Astrocyte of the cerebellum (primary cell): Measurements from ENCODE around the gene LAMC3.

Experiments used
- DNase-seq: peaks from one replicate; pipeline ENCODE4 v3.0.0-alpha.2; 2011; ENCODE audit warnings: low read depth
- H3K4me3 ChIP-seq: 2 replicates; pipeline ENCODE4 v1.5.1; 2011; ENCODE audit warnings: mild to moderate bottlenecking, low read depth, low read length, moderate library complexity
- in situ Hi-C: cut with HindIII; loops from 2 replicates; pipeline ENCODE4 v1.10.0; 2017; ENCODE audit warnings: low sequenced_read_pairs
- TF ChIP-seq, protein P1 (sequence below): IDR thresholded peaks from 2 replicates; pipeline ENCODE4 v1.5.1; 2012; ENCODE audit warnings: low read length, low read depth, moderate library complexity, mild to moderate bottlenecking; ENCODE audit errors: missing control alignments

The LAMC3 gene

DNA sequence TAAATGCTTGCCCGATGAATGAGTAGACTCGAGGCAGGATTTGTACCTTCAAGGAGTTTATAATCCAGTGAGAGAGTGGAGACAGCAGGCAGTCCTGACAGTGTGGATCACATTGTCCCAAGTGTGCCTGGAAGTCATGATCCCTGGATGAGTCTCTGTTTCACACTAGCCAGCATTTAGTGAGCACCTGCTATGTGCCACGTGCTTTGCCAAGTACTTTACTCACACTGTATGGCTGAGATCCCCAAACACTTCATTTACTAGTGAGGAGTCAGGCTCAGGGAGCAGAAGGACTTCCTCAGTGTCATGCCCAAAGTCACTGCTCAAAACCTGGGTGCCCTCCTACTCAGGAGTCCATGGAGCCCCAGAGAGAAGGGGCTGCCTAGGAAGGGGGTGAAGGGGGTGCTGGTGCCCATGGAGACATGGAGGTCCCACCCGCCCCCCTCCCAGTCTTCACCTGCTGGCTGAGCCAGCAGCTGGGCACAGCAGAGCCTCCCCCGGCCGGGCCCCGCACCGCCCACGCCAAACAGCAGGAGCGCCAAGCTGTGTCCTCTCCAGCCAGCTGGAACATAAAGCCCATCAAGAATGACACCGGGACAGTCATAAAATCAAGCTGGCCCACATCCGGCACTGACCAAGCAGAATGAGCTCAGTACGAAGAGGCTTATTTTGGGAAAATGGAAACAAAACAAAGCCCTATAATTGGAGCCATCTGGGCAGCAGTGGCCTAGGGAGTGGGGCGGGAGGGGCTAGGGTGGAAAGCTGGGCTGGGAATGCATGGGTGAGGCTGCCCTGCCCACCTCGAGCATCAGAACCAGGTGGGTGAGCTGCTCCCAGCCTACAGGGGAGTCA is 10.6 kb downstream of the LAMC3 start:
- no peak overlapping the region for H3K4me3 ChIP-seq
- in situ Hi-C loops = no loop called here
- DNase-seq = no peak
- TF ChIP-seq, protein P1, sequence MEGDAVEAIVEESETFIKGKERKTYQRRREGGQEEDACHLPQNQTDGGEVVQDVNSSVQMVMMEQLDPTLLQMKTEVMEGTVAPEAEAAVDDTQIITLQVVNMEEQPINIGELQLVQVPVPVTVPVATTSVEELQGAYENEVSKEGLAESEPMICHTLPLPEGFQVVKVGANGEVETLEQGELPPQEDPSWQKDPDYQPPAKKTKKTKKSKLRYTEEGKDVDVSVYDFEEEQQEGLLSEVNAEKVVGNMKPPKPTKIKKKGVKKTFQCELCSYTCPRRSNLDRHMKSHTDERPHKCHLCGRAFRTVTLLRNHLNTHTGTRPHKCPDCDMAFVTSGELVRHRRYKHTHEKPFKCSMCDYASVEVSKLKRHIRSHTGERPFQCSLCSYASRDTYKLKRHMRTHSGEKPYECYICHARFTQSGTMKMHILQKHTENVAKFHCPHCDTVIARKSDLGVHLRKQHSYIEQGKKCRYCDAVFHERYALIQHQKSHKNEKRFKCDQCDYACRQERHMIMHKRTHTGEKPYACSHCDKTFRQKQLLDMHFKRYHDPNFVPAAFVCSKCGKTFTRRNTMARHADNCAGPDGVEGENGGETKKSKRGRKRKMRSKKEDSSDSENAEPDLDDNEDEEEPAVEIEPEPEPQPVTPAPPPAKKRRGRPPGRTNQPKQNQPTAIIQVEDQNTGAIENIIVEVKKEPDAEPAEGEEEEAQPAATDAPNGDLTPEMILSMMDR = no peak

DNA sequence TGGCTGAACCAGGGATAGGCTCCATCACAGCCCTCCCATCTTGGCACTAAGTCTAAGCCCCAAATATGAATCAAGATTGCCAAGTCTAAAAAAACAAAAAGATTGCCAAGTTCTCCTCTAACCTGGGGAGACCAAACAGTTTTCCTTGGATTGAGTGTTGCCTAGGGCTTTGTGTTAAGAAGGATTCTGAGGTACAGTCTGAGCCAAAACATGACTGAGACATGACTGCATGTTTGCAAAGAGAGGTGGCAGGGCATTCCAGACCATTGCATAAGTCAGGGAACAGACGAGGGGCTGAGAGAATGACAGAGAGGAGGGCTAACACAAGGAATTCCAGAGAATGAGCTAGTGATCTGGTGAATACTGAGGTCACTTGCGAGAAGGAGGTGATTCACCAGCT is 11.4 kb downstream of the LAMC3 start:
- no peak for DNase-seq

DNA sequence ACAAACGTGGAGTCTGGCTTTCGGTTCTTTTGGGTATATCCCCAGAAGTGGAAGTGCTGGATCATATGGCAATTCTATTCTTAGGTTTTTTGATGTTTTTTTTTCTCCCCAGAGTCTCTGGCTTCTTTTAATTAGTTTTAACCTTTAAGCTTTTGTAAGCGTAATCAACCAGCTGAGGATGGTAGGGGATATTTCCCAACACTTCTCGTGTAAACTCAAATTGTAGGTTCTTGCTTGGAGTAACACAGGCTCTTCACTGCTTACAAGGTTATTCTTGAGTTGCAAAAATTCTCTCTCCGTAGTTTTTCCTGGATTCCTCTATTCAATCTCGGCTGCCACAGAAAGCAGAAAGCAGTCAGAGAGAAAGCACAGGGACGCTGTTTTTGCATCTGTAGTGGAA is 11.9 kb downstream of the LAMC3 start:
- H3K4me3 ChIP-seq = no peak overlapping the region
- TF ChIP-seq, protein P1 = no peak
- in situ Hi-C loops = no loop called here
- no peak for DNase-seq

More for the DNA sequence above, 11.4 kb downstream of the LAMC3 start:
- H3K4me3 ChIP-seq = no peak overlapping the region
- in situ Hi-C loops = no loop called here
- TF ChIP-seq, protein P1 = no peak

DNA sequence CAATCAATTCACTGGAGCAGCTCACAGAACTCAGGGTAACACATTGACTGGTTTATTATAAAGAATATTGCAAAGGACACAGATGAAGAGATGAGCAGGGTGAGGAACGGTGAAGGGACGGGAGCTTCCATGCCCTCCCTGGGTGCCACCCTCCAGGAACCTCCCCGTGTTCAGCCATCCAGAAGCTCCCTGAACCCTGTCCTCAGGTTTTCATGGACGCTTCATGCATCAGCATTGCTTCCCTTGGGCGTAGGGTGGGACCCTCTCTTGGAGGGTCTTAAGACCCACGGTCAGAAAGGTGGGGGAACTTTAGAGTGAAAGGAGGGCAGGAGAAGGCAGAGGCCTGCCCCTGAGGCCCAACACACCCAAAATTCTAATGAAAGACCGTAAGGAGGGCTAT is 12.8 kb downstream of the LAMC3 start:
- no peak overlapping the region for H3K4me3 ChIP-seq
- DNase-seq = no peak
- in situ Hi-C loops = no loop called here
- TF ChIP-seq, protein P1 = no peak

DNA sequence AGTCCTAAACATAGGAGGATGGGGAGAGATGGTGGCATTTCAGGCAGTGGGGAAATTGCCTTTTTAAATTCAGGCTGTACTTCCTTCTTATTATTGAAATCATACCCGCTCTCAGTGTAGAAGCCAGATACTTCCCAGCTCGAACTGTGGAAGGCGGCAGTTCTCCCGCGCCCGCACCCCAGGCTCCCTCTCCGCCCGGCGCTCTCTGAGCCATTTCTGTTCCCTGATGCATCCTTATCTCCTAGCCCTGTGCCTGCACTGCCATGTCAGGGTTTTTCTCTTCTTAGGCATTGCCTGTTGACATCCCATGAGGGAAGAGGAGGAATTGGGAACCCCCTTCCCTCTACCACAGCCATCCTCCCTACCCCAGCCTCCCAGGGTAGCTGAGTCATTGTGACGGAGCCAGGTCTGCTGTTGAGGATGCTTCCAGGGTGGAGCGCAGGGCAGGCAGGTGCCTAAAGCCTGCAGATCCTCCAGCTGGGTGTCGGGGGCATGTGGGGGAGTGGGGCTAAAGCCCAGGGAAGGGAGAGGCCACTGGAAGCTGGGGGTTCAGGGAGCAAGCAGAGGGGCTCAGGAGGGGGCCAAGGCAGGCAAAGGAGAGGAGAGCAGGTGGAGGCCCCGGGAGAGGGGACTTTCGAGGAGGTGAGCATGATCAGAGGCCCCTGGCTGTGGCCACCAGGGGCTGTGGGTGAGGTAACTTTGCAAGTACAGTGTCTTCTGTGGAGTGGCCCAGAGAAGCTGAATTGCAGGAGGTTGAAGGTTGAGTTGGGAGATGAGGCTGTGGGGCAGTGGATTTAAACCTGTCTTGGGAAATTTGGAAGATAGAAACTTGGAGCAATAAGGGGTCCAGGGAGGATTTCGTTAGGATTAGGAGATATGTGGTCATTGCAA is 16.2 kb downstream of the LAMC3 start:
- in situ Hi-C loops = no loop called here

More for the DNA sequence above, 16.2 kb downstream of the LAMC3 start:
- no peak overlapping the region for H3K4me3 ChIP-seq
- DNase-seq = no peak
- TF ChIP-seq, protein P1 = no peak
